Adrenal gland (tissue), 5 donors: Measurements from ENCODE around the gene MRPL57.

Experiments used
- POLR2A ChIP-seq, 2 donors: fragments of 450-650 bp; IDR thresholded peaks; one replicate each; pipeline ENCODE4 v1.6.1; 2017; ENCODE audit warnings: antibody characterized with exemption in 2 of 2, mild to moderate bottlenecking in 2 of 2, moderate library complexity in 1 of 2
- TF ChIP-seq, protein P1 (sequence below), 6 experiments: fragments of 450-650 bp in 4 of 6; fragments of 200-600 bp in 2 of 6; sonication (generic) in 1 of 6; IDR thresholded peaks; 1 replicate in 5 of 6; 2 replicates in 1 of 6; pipeline versions ENCODE4 v1.5.1 to v1.8.0; 2016 to 2021; ENCODE audit warnings: antibody characterized with exemption in 6 of 6, mild to moderate bottlenecking in 2 of 6, moderate library complexity in 1 of 6
- donor health status: DM: no; HTN: no; CAD: no.

DNA sequence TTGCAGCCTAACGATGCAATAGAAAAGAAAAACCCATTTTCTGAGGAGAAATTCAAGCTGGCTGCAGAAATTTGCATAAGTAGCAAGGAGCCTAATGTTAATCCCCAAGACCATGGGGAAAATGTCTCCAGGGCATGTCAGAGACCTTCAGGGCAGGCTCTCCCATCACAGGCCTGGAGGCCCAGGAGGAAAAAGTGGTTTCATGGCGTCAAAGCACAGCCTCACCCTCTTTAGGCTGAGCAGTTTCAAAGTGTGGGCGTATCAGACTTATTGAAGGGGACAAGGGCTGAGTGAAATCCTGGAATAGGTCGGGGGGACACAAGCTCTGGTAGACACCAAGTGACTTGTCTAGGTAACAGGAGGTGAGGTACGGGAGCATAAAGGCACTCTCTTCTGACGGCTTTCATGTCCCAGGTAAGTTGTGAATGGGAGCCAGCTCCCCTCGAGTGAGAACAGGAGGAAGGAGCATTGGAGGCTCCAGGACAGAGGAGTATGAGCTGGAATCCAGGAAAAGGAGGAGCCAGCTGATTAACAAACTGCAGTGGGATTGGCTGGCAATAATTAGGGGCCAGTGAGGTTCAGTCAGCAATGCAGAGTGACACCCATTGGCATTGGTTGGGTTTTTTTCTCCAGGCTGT, 35.8 kb downstream of the MRPL57 start:
- TF ChIP-seq, protein P1, sequence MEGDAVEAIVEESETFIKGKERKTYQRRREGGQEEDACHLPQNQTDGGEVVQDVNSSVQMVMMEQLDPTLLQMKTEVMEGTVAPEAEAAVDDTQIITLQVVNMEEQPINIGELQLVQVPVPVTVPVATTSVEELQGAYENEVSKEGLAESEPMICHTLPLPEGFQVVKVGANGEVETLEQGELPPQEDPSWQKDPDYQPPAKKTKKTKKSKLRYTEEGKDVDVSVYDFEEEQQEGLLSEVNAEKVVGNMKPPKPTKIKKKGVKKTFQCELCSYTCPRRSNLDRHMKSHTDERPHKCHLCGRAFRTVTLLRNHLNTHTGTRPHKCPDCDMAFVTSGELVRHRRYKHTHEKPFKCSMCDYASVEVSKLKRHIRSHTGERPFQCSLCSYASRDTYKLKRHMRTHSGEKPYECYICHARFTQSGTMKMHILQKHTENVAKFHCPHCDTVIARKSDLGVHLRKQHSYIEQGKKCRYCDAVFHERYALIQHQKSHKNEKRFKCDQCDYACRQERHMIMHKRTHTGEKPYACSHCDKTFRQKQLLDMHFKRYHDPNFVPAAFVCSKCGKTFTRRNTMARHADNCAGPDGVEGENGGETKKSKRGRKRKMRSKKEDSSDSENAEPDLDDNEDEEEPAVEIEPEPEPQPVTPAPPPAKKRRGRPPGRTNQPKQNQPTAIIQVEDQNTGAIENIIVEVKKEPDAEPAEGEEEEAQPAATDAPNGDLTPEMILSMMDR (IDR thresholded peaks at IDR 0.05), result no peak
- TF ChIP-seq POLR2A (IDR thresholded peaks at IDR 0.05), result no peak
